WTC11 (cell line): ENCODE measurements around the gene GABRB1. TPM values are rescaled to one million over a fixed set of nuclear protein-coding genes. Genes with fewer than 3 reads are reported as not detected.

Experiments used
- ATAC-seq: fragments of 200-7000 bp; cut with Tn5 transposase; 2 replicates; pipeline ENCODE4 v1.10.0; 2021; ENCODE audit warnings: mild to moderate bottlenecking, moderate library complexity
- CTCF ChIA-PET: fragments of 300-600 bp; sonication (Branson Sonifier 250); formaldehyde crosslinking; loops from one replicate; lab custom pipeline; 2021; ENCODE audit warnings: antibody characterized with exemption; lab: Charles Lee
- POLR2A ChIA-PET: fragments of 350-600 bp; sonication (Branson Sonifier 250); formaldehyde crosslinking; loops from one replicate; lab custom pipeline; 2021; ENCODE audit warnings: antibody characterized with exemption; lab: Charles Lee
- DNase-seq: peaks from one replicate; pipeline ENCODE4 v3.0.0; 2021; ENCODE audit warnings: low spot score
- H3K27ac Mint-ChIP-seq: 2 replicates; pipeline ENCODE4 v1.8.0; 2021; ENCODE audit warnings: mixed read lengths
- H3K27me3 Mint-ChIP-seq: 2 replicates; pipeline ENCODE4 v1.8.0; 2021; ENCODE audit warnings: low read depth, mild to moderate bottlenecking, moderate library complexity, mixed read lengths
- H3K36me3 Mint-ChIP-seq: 2 replicates; pipeline ENCODE4 v1.8.0; 2021; ENCODE audit warnings: mixed read lengths
- H3K4me1 Mint-ChIP-seq: 2 replicates; pipeline ENCODE4 v1.8.0; 2022; ENCODE audit warnings: mixed read lengths
- H3K4me3 Mint-ChIP-seq: 2 replicates; pipeline ENCODE4 v1.8.0; 2021; ENCODE audit warnings: mild to moderate bottlenecking, moderate library complexity, mixed read lengths
- H3K9me3 Mint-ChIP-seq: 2 replicates; pipeline ENCODE4 v1.8.0; 2021; ENCODE audit warnings: mixed read lengths
- ATF1 ChIP-seq: sonication (generic); formaldehyde crosslinking; IDR thresholded peaks from 2 replicates; pipeline ENCODE4 v1.8.1; 2023; ENCODE audit warnings: mild to moderate bottlenecking, moderate library complexity, missing genetic modification reagents
- ATF3 ChIP-seq: sonication (generic); formaldehyde crosslinking; conservative IDR thresholded peaks from 2 replicates; pipeline ENCODE4 v1.8.1; 2022; ENCODE audit warnings: mild to moderate bottlenecking, missing genetic modification reagents
- ETV6 ChIP-seq: sonication (generic); formaldehyde crosslinking; IDR thresholded peaks from 2 replicates; pipeline ENCODE4 v1.8.1; 2022; ENCODE audit warnings: mild to moderate bottlenecking, missing genetic modification reagents
- FOXP1 ChIP-seq: sonication (generic); formaldehyde crosslinking; IDR thresholded peaks from 2 replicates; pipeline ENCODE4 v1.8.0; 2022; ENCODE audit warnings: missing genetic modification reagents, mild to moderate bottlenecking, moderate library complexity, borderline replicate concordance
- FOXP4 ChIP-seq: sonication (generic); formaldehyde crosslinking; IDR thresholded peaks from 2 replicates; pipeline ENCODE4 v1.8.0; 2022; ENCODE audit warnings: mild to moderate bottlenecking, missing genetic modification reagents
- JUN ChIP-seq: sonication (generic); formaldehyde crosslinking; IDR thresholded peaks from 2 replicates; pipeline ENCODE4 v1.8.0; 2023; ENCODE audit warnings: mild to moderate bottlenecking, missing genetic modification reagents
- KAT7 ChIP-seq: sonication (generic); formaldehyde crosslinking; IDR thresholded peaks from 2 replicates; pipeline ENCODE4 v1.8.1; 2023; ENCODE audit warnings: missing genetic modification reagents, mild to moderate bottlenecking, borderline replicate concordance
- PRDM15 ChIP-seq: sonication (generic); formaldehyde crosslinking; IDR thresholded peaks from 2 replicates; pipeline ENCODE4 v1.8.0; 2022; ENCODE audit warnings: missing genetic modification reagents
- PRRX2 ChIP-seq: fragments of 250-450 bp; sonication (Bioruptor Pico); IDR thresholded peaks from 2 replicates; pipeline ENCODE4 v1.8.0; 2021; ENCODE audit warnings: mild to moderate bottlenecking
- SP1 ChIP-seq: sonication (generic); formaldehyde crosslinking; conservative IDR thresholded peaks from 2 replicates; pipeline ENCODE4 v1.8.1; 2022; ENCODE audit warnings: missing genetic modification reagents
- TEAD1 ChIP-seq: sonication (generic); formaldehyde crosslinking; IDR thresholded peaks from 2 replicates; pipeline ENCODE4 v1.8.0; 2022; ENCODE audit warnings: mild to moderate bottlenecking, missing genetic modification reagents
- USF1 ChIP-seq: sonication (generic); formaldehyde crosslinking; IDR thresholded peaks from 2 replicates; pipeline ENCODE4 v1.8.0; 2022; ENCODE audit warnings: mild to moderate bottlenecking, missing genetic modification reagents
- ZBTB21 ChIP-seq: sonication (generic); formaldehyde crosslinking; IDR thresholded peaks from 2 replicates; pipeline ENCODE4 v1.8.1; 2023; ENCODE audit warnings: mild to moderate bottlenecking, missing genetic modification reagents, borderline replicate concordance
- ZNF232 ChIP-seq: sonication (generic); formaldehyde crosslinking; IDR thresholded peaks from 2 replicates; pipeline ENCODE4 v1.8.0; 2022; ENCODE audit warnings: mild to moderate bottlenecking, missing genetic modification reagents
- ZNF281 ChIP-seq: sonication (generic); formaldehyde crosslinking; IDR thresholded peaks from 2 replicates; pipeline ENCODE4 v1.8.0; 2023; ENCODE audit warnings: mild to moderate bottlenecking, missing genetic modification reagents
- ZNF317 ChIP-seq: sonication (generic); formaldehyde crosslinking; IDR thresholded peaks from 2 replicates; pipeline ENCODE4 v1.8.1; 2023; ENCODE audit warnings: low read depth, mild to moderate bottlenecking, moderate library complexity, missing genetic modification reagents, borderline replicate concordance
- ZNF396 ChIP-seq: fragments of 250-450 bp; sonication (Bioruptor Pico); IDR thresholded peaks from 2 replicates; pipeline ENCODE4 v1.8.0; 2021; ENCODE audit warnings: mild to moderate bottlenecking, moderate library complexity, borderline replicate concordance
- ZNF416 ChIP-seq: fragments of 250-450 bp; sonication (Bioruptor Pico); IDR thresholded peaks from 2 replicates; pipeline ENCODE4 v1.9.0; 2021; ENCODE audit warnings: mild to moderate bottlenecking, inconsistent platforms
- ZNF671 ChIP-seq: fragments of 250-450 bp; sonication (Bioruptor Pico); IDR thresholded peaks from 2 replicates; pipeline ENCODE4 v1.8.0; 2021; ENCODE audit warnings: mild to moderate bottlenecking
- ZSCAN18 ChIP-seq: fragments of 250-450 bp; sonication (Bioruptor Pico); IDR thresholded peaks from 2 replicates; pipeline ENCODE4 v2.1.2; 2022; ENCODE audit warnings: mild to moderate bottlenecking, moderate library complexity
- total RNA-seq: library from RNA; stranded (reverse); gene quantifications from 3 replicates; pipeline ENCODE4 v1.2.3, GENCODE V29; 2021

Gene GABRB1
- total RNA-seq, 1 experiment from 2014 or later, result 0.66 TPM

- ChIA-PET CTCF (no interaction called here), POLR2A (no interaction called here)
- H3K4me3 Mint-ChIP-seq, result no peak overlapping the region
- DNase-seq, result no peak
- H3K27me3 Mint-ChIP-seq, result no peaks in the 10 kb centered on the region
- H3K27ac Mint-ChIP-seq, result no peak overlapping the region
- TF ChIP-seq FOXP4 (CRISPR knock-in tag) (no peak), ZNF281 (CRISPR knock-in tag) (no peak), ZNF396 (CRISPR knock-in tag) (no peak), KAT7 (CRISPR knock-in tag) (no peak), ZNF232 (CRISPR knock-in tag) (no peak), ZNF416 (no peak), SP1 (CRISPR knock-in tag) (no peak), ZSCAN18 (CRISPR knock-in tag) (no peak), ZNF671 (CRISPR knock-in tag) (no peak), ETV6 (CRISPR knock-in tag) (no peak), PRDM15 (no peak), JUN (CRISPR knock-in tag) (no peak), USF1 (CRISPR knock-in tag) (no peak), PRRX2 (CRISPR knock-in tag) (no peak)
- H3K4me1 Mint-ChIP-seq, result peaks cover 14% of the 10 kb centered on the region
- H3K9me3 Mint-ChIP-seq, result peaks cover 3% of the 10 kb centered on the region; the same call in 1 of the 2 replicates
- no peaks in the 10 kb centered on the region for H3K36me3 Mint-ChIP-seq
- ATAC-seq, result no peak
Observed at GRCh38 chr4:47074816-47075215, 43.4 kb downstream of the GABRB1 start.

GRCh38 chr4:47075262-47075661 lies 43.9 kb downstream of the GABRB1 start:
- Mint-ChIP-seq H3K9me3 (peaks cover 3% of the 10 kb centered on the region; the same call in 1 of the 2 replicates), H3K27ac (no peak overlapping the region), H3K27me3 (no peaks in the 10 kb centered on the region), H3K36me3 (no peaks in the 10 kb centered on the region), H3K4me3 (no peak overlapping the region), H3K4me1 (peaks cover 14% of the 10 kb centered on the region)
- no peak for ATAC-seq
- POLR2A ChIA-PET, result no interaction called here
- no peak for DNase-seq
- TF ChIP-seq ATF3 (CRISPR knock-in tag) (no peak), ZBTB21 (CRISPR knock-in tag) (no peak), FOXP1 (no peak), TEAD1 (CRISPR knock-in tag) (no peak), ATF1 (CRISPR knock-in tag) (no peak), ZNF317 (CRISPR knock-in tag) (no peak)
- CTCF ChIA-PET, result interaction anchor here (0.6 kb wide), 1 partner anchor 317 kb away, joined by 3 read pairs; no protein-coding TSS in a partner anchor
